Hepatic stellate cell (primary cell): ENCODE results near the gene KCNMB2.

Source experiments
- DNase-seq: peaks from one replicate; pipeline ENCODE4 v3.0.0; 2011; ENCODE audit warnings: low spot score

KCNMB2 gene

GRCh38 chr3:178870085-178870484, 333.8 kb downstream of the KCNMB2 start:
- no peak for DNase-seq

DNA sequence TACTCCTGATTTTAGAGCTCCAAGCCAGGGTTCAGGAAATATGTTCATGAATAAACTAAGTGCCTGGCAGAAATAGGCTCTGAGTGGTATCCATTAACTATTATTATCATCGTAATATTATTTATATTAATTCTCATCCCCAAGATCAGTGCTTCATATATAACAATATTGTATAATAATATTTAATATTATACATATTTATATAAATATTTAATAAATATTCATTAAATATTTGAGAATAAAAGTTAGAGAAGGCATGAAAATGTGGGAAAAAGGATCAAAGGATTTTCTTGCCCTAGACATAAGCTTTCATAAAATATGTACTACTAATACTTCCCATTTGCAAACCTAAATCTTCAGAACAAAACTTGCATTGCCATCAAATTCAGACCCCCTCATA, 338.9 kb downstream of the KCNMB2 start:
- no peak for DNase-seq

GRCh38 chr3:178875836-178876235, 339.6 kb downstream of the KCNMB2 start:
- DNase-seq: no peak

DNA sequence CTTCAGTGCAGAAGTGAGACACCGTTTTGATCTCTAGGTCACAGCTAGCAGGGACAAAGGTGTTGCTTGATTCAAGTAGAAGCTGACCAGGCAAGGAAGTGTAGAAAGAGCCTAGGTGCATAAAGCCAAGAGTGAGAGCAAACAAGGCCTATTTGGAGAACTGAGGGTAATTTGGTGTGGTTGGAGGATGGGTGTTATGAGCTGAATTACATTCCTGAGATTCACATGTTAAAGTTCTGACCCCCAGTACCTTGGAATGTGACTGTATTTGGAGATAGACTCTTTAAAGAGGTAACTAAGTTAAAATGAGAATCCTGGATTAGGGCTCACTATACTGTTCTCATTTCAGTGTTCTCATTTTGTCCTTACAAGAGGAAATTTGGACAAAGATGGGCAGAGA, 344.0 kb downstream of the KCNMB2 start:
- no peak for DNase-seq
